ENCODE results near the gene PLCD3. TPM values are rescaled to one million over a fixed set of nuclear protein-coding genes. Genes with fewer than 3 reads are reported as not detected.

PLCD3 gene
- polyA plus RNA-seq, 1 of the 3 experiments (the other 2 are of a cell fraction) = 59.7 TPM

GRCh38 chr17:45149037-45149668 is 16.8 kb upstream of the PLCD3 start:
- TF ChIP-seq EP300 (IDR thresholded peaks at IDR 0.05; ENCODE audit: borderline replicate concordance in 1 of 2, low read depth in 1 of 2, low read length in 1 of 2) (0 out of 4 replicates have a peak, but pooled peaks of 1 of the 2 experiments have one; percentile 16), CHD2 (IDR thresholded peaks at IDR 0.05; ENCODE audit: low read length, partially characterized antibody) (peak; percentile 89), EZH2phosphoT487 (IDR thresholded peaks at IDR 0.05; ENCODE audit: borderline replicate concordance, low read depth) (no peak), REST (IDR thresholded peaks at IDR 0.05; ENCODE audit: low read depth, low read length) (peak; percentile 50), POLR2AphosphoS5 (IDR thresholded peaks at IDR 0.05; ENCODE audit: low read depth, low read length) (no peak; the same call in 1 of the 2 replicates), RXRA (IDR thresholded peaks at IDR 0.05; ENCODE audit: borderline replicate concordance, low read depth) (0 out of 2 replicates have a peak, but pooled peaks have one; percentile 9), MAX (IDR thresholded peaks at IDR 0.05; ENCODE audit: low read depth) (peak; percentile 54; the same call in 1 of the 2 replicates), FOXM1 (IDR thresholded peaks at IDR 0.05; ENCODE audit: low read depth) (no peak), FOSL2 (IDR thresholded peaks at IDR 0.05; ENCODE audit: borderline replicate concordance, low read depth) (peak; percentile 4; the same call in 1 of the 2 replicates), SMC3 (IDR thresholded peaks at IDR 0.05; ENCODE audit: low read depth, low read length) (peak; percentile 73), SIN3A (IDR thresholded peaks at IDR 0.05; ENCODE audit: borderline replicate concordance, low read depth, low read length) (0 out of 2 replicates have a peak, but pooled peaks have one; percentile 30), PBX3 (IDR thresholded peaks at IDR 0.05) (peak; percentile 11; the same call in 1 of the 2 replicates), TAF1 (IDR thresholded peaks at IDR 0.05; ENCODE audit: borderline replicate concordance, low read depth, low read length) (0 out of 2 replicates have a peak, but pooled peaks have one; percentile 36), IRF3 (IDR thresholded peaks at IDR 0.05; ENCODE audit: low read depth, low read length) (no peak), YY1 (IDR thresholded peaks at IDR 0.05; ENCODE audit: low read depth) (no peak), MXI1 (IDR thresholded peaks at IDR 0.05; ENCODE audit: low read depth, low read length) (peak; percentile 29; the same call in 1 of the 2 replicates), GATA2 (CRISPR knock-in tag; IDR thresholded peaks at IDR 0.05) (no peak), CTCF (IDR thresholded peaks at IDR 0.05) (peak; percentile 89), RCOR1 (IDR thresholded peaks at IDR 0.05; ENCODE audit: low read length) (0 out of 2 replicates have a peak, but pooled peaks have one; percentile 21), TEAD4 (IDR thresholded peaks at IDR 0.05; ENCODE audit: borderline replicate concordance, insufficient read depth) (no peak), ELF1 (IDR thresholded peaks at IDR 0.05) (peak; percentile 33; the same call in 1 of the 2 replicates), FOXJ3 (CRISPR knock-in tag; IDR thresholded peaks at IDR 0.05) (no peak), RAD21 (IDR thresholded peaks at IDR 0.05; ENCODE audit: low read length) (peak; percentile 63)
- Histone ChIP-seq H3K4me2 (peak overlapping the region; percentile 98), H3K27me3 (ENCODE audit: insufficient read depth) (no peaks in the 10 kb centered on the region), H4K20me1 (ENCODE audit: insufficient read depth) (peaks cover 28% of the 10 kb centered on the region), H3K9ac (peak overlapping the region; percentile 82), H3K4me3 (ENCODE audit: low read depth in 2 of 2, low read length in 1 of 2) (peak overlapping the region; percentile 85 to 99), H3K9me3 (no peaks in the 10 kb centered on the region), H3K27ac (ENCODE audit: low read depth in 2 of 2, low read length in 1 of 2) (peak overlapping the region; percentile 81 to 94), H3K36me3 (replicated peaks in 1 of 2; ENCODE audit: control insufficient read depth in 1 of 2, insufficient read depth in 2 of 2, low read length in 1 of 2) (peaks cover 0 to 15% of the 10 kb centered on the region in 2 experiments), H3K79me2 (ENCODE audit: insufficient read depth) (peaks cover 63% of the 10 kb centered on the region), H3F3A (replicated peaks; ENCODE audit: insufficient read depth) (peaks cover 56% of the 10 kb centered on the region), H3K4me1 (ENCODE audit: control insufficient read depth in 1 of 2, insufficient read depth in 2 of 2, low read depth in 1 of 2, low read length in 1 of 2) (peaks cover 17 to 25% of the 10 kb centered on the region in 2 experiments; a peak in 3 of 4 replicates), H2AFZ (ENCODE audit: low read depth) (no peak overlapping the region), H3K9me2 (no peaks in the 10 kb centered on the region)
- peak; percentile 89 for DNase-seq
- ChIA-PET POLR2A (interaction anchor here (0.5 to 6.1 kb wide), 30 partner anchors 11 to 645 kb away, joined by 3 to 210 read pairs (median 4); partner anchors contain the start of genes ACBD4, FMNL1, HEXIM2 and NMT1), CTCF (interaction anchor here (0.7 to 10.6 kb wide), 42 partner anchors 8 to 375 kb away, joined by 3 to 209 read pairs (median 4); partner anchors contain the start of genes ACBD4, HEXIM2, MAP3K14 and PLCD3)
- WGBS (ENCODE audit: low lambda C conversion rate) = 3% methylated on average over 25 of the region's 32 CpGs
